ENCODE results near the gene PHACTR3.

PHACTR3 gene

GRCh38 chr20:59673288-59673997 is 69.1 kb downstream of the PHACTR3 start:
- DNase-seq: no peak

- DNase-seq: no peak
Observed at GRCh38 chr20:59673998-59674445, 69.7 kb downstream of the PHACTR3 start.

GRCh38 chr20:59676126-59676850 is 71.9 kb downstream of the PHACTR3 start:
- no peak for DNase-seq

GRCh38 chr20:59676851-59677182 is 72.5 kb downstream of the PHACTR3 start:
- DNase-seq: no peak

- no peak for DNase-seq
Observed at GRCh38 chr20:59677586-59677985, 73.2 kb downstream of the PHACTR3 start.

GRCh38 chr20:59678288-59678687 is 73.9 kb downstream of the PHACTR3 start:
- no peak for DNase-seq

GRCh38 chr20:59678951-59679350 is 74.6 kb downstream of the PHACTR3 start:
- no peak for DNase-seq

GRCh38 chr20:59680148-59680650 is 75.9 kb downstream of the PHACTR3 start:
- no peak for DNase-seq

GRCh38 chr20:59680852-59681251 is 76.5 kb downstream of the PHACTR3 start:
- no peak for DNase-seq

GRCh38 chr20:59682603-59683002 is 78.3 kb downstream of the PHACTR3 start:
- DNase-seq: no peak

- DNase-seq: no peak
Observed at GRCh38 chr20:59683181-59683580, 78.8 kb downstream of the PHACTR3 start.

- no peak for DNase-seq
Observed at GRCh38 chr20:59684685-59685242, 80.4 kb downstream of the PHACTR3 start.

- DNase-seq: no peak
Observed at GRCh38 chr20:59686404-59687346, 82.3 kb downstream of the PHACTR3 start.

GRCh38 chr20:59688356-59688755 is 84.0 kb downstream of the PHACTR3 start:
- no peak for DNase-seq

- DNase-seq: no peak
Observed at GRCh38 chr20:59688999-59689398, 84.7 kb downstream of the PHACTR3 start.

- no peak for DNase-seq
Observed at GRCh38 chr20:59690101-59690500, 85.8 kb downstream of the PHACTR3 start.

GRCh38 chr20:59690976-59691375 is 86.6 kb downstream of the PHACTR3 start:
- no peak for DNase-seq

- DNase-seq: no peak
Observed at GRCh38 chr20:59692139-59692538, 87.8 kb downstream of the PHACTR3 start.

GRCh38 chr20:59693587-59693986 is 89.2 kb downstream of the PHACTR3 start:
- DNase-seq: no peak

- no peak for DNase-seq
Observed at GRCh38 chr20:59696476-59696875, 92.1 kb downstream of the PHACTR3 start.

GRCh38 chr20:59697068-59697467 is 92.7 kb downstream of the PHACTR3 start:
- DNase-seq: no peak

- no peak for DNase-seq
Observed at GRCh38 chr20:59698598-59698997, 94.3 kb downstream of the PHACTR3 start.

GRCh38 chr20:59701236-59701635 is 96.9 kb downstream of the PHACTR3 start:
- DNase-seq: no peak
